GM12878 (cell line): ENCODE measurements around the gene PCGF1. TPM values are rescaled to one million over a fixed set of nuclear protein-coding genes. Genes with fewer than 3 reads are reported as not detected.

Experiments
- ATAC-seq: fragments of 200-7000 bp; cut with Tn5 transposase; 3 replicates; pipeline ENCODE4 v1.9.1; 2020; ENCODE audit warnings: mild to moderate bottlenecking, moderate library complexity
- BruUV-seq: library from RNA; stranded (reverse); fragments of 400-500 nt; replicated peaks from 2 replicates; lab custom pipeline; 2021; lab: Mats Ljungman, UMichigan
- CTCF ChIA-PET: fragments of 300-600 bp; sonication (Branson Sonifier 250); formaldehyde crosslinking; extraction: SDS; loops from one replicate; lab custom pipeline; 2021; ENCODE audit warnings: inconsistent platforms; lab: Yijun Ruan, JAX
- POLR2A ChIA-PET: fragments of 350-600 bp; formaldehyde crosslinking; extraction: SDS; loops from one replicate; lab custom pipeline; 2021; ENCODE audit warnings: inconsistent platforms; lab: Charles Lee
- RAD21 ChIA-PET: fragments of 300-600 bp; sonication (Branson Sonifier 250); formaldehyde crosslinking; loops from one replicate; lab custom pipeline; 2023; ENCODE audit warnings: antibody characterized with exemption; ENCODE audit not compliant: unreplicated experiment; lab: Charles Lee
- SMC1A ChIA-PET: fragments of 300-600 bp; sonication (Branson Sonifier 250); formaldehyde crosslinking; loops from one replicate; lab custom pipeline; 2023; ENCODE audit not compliant: unreplicated experiment, uncharacterized antibody; lab: Charles Lee
- DNase-seq: peaks from one replicate; pipeline ENCODE4 v3.0.0-alpha.2; 2011; ENCODE audit warnings: low read depth, low spot score
- FAIRE-seq: peaks from 3 replicates; lab custom pipeline; 2011; peaks lifted over from hg19 to GRCh38; lab: Jason Lieb, UNC
- H2AFZ ChIP-seq: 2 replicates; pipeline ENCODE4 v1.6.0; 2011; ENCODE audit warnings: low read depth, low read length, control low read depth; ENCODE audit not compliant: control insufficient read depth
- H3K27ac ChIP-seq: 2 replicates; pipeline ENCODE4 v1.5.1; 2011; ENCODE audit warnings: control low read depth; ENCODE audit not compliant: control insufficient read depth, insufficient read depth
- H3K27me3 ChIP-seq, 2 experiments: replicated peaks in 1 of 2; 2 replicates each; pipeline versions ENCODE4 v1.6.0 to v1.6.1; 2011; ENCODE audit warnings: low read length in 1 of 2; ENCODE audit not compliant: control insufficient read depth in 2 of 2, insufficient read depth in 2 of 2
- H3K36me3 ChIP-seq, 2 experiments: 2 replicates each; pipeline ENCODE4 v1.5.1; 2011; ENCODE audit warnings: low read length in 1 of 2; ENCODE audit not compliant: control insufficient read depth in 2 of 2, insufficient read depth in 2 of 2
- H3K4me1 ChIP-seq: 2 replicates; pipeline ENCODE4 v1.6.1; 2011; ENCODE audit warnings: mild to moderate bottlenecking, low read length, moderate library complexity, mixed read lengths; ENCODE audit not compliant: control insufficient read depth, insufficient read depth
- H3K4me2 ChIP-seq: 2 replicates; pipeline ENCODE4 v1.6.0; 2011; ENCODE audit warnings: control low read depth; ENCODE audit not compliant: control insufficient read depth, insufficient read depth
- H3K4me3 ChIP-seq: fragments of 200-600 bp; sonication (generic); 2 replicates; pipeline ENCODE4 v1.5.1; 2016
- H3K79me2 ChIP-seq: 2 replicates; pipeline ENCODE4 v1.6.0; 2011; ENCODE audit warnings: low read length; ENCODE audit not compliant: control insufficient read depth, insufficient read depth
- H3K9ac ChIP-seq: 2 replicates; pipeline ENCODE4 v1.8.0; 2011; ENCODE audit warnings: low read length, control low read depth, mixed read lengths; ENCODE audit not compliant: control insufficient read depth, insufficient read depth
- H3K9me3 ChIP-seq: replicated peaks from 3 replicates; pipeline ENCODE4 v1.5.1; 2011; ENCODE audit warnings: mild to moderate bottlenecking, low read length; ENCODE audit not compliant: control insufficient read depth, insufficient read depth
- H4K20me1 ChIP-seq: 2 replicates; pipeline ENCODE4 v1.6.0; 2011; ENCODE audit not compliant: control insufficient read depth, insufficient read depth
- BHLHE40 ChIP-seq, 2 experiments: fragments of 450-650 bp in 1 of 2; IDR thresholded peaks; 2 replicates each; pipeline ENCODE4 v1.6.1; 2011 to 2017; ENCODE audit warnings: low read depth in 2 of 2, borderline replicate concordance in 1 of 2, improper control_type of control experiment in 1 of 2, low read length in 1 of 2, mild to moderate bottlenecking in 1 of 2
- POLR2AphosphoS5 ChIP-seq: IDR thresholded peaks from 2 replicates; pipeline ENCODE4 v1.6.1; 2011; ENCODE audit warnings: mild to moderate bottlenecking, low read length, inconsistent platforms
- WGBS: methylation state at CpG from one replicate; pipeline ENCODE4 v1.1.6; 2016; ENCODE audit warnings: low lambda C conversion rate; ENCODE audit not compliant: insufficient replicate concordance, insufficient coverage; ENCODE audit errors: missing lambda C conversion rate; 5-methylcytosine and 5-hydroxymethylcytosine counted together
- in situ Hi-C: fragments of 300-500 bp; cut with MboI; formaldehyde crosslinking; loops from 9 replicates; pipeline ENCODE4 v1.14.3; 2018; ENCODE audit warnings: mixed read lengths
- intact Hi-C: fragments of 100-400 bp; cut with micrococcal nuclease; formaldehyde crosslinking; loops from one replicate; pipeline ENCODE4 v1.14.2; 2022; ENCODE audit not compliant: unreplicated experiment
- polyA plus RNA-seq, 11 experiments: library from polyadenylated mRNA; depleted of rRNA in 4 of 11; unstranded in 6 of 11; stranded (reverse) in 5 of 11; fragments of >200 nt; fragmentation: Nextera tagmentation in 4 of 11; fragmentation: Illumina TruSeq in 1 of 11; extraction: Ambion mirVana in 4 of 11; extraction: Trizol in 1 of 11; gene quantifications; 1 replicate in 1 of 11; 2 replicates in 10 of 11; pipeline versions ENCODE4 v1.2.1 to v1.2.3, GENCODE V29; 2011 to 2016; ENCODE audit warnings: inconsistent platforms in 2 of 11, missing spikeins in 2 of 11, low read depth in 1 of 11
- total RNA-seq, 4 experiments: library from RNA; depleted of rRNA in 3 of 4; stranded (reverse); fragments of >200 nt in 3 of 4; fragmentation: Illumina TruSeq in 1 of 4; extraction: Trizol in 1 of 4; gene quantifications; 2 replicates each; pipeline versions ENCODE4 v1.2.1 to v1.2.3, GENCODE V29; 2013 to 2021

PCGF1 gene
- total and polyA plus RNA-seq, 10 of the 15 experiments (the other 5 are each of a cell fraction or from before 2014, with no cell fraction given), result 23.1 to 50.8 (median 27.4) TPM

DNA sequence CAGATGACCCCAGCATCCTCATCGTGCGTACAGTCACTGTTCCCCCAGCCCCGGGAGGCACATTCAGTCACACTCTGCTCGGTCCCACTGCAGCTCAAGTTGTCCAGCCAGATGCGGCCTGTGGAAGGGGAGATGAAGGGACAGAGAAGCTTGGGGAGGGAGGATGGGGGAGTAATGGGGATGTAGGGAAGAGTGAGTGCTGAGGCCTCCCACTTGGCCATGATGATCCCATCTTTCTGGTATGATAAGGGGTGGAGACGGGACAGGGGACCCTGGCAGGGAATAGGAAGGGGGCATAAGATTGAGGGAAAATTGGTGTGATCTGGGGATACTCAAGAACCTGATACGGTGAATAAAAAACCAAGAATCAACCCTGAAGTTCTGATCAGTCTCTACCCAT is 42.7 kb upstream of the PCGF1 start:
- intact Hi-C loops, result no loop called here
- ATAC-seq, result no peak
- no peak for DNase-seq
- peak overlapping the region; percentile 1; the same call in 1 of the 2 replicates for H3K27ac ChIP-seq
- no peaks in the 10 kb centered on the region; the same call in 2 of the 3 replicates for H3K9me3 ChIP-seq
- 72% methylated on average over 7 of the region's 7 CpGs for WGBS
- in situ Hi-C loops, result no loop called here
- H3K4me2 ChIP-seq, result peak overlapping the region; percentile 95
- H3K4me1 ChIP-seq, result peaks cover 33% of the 10 kb centered on the region
- ChIA-PET RAD21 (interaction anchor here (0.6 to 8.6 kb wide), 9 partner anchors 14 to 92 kb away, joined by 3 to 96 read pairs (median 8); partner anchors contain the start of genes AUP1, HTRA2 and WBP1), SMC1A (interaction anchor here (0.6 to 6.8 kb wide), 11 partner anchors 8 to 67 kb away, joined by 3 to 106 read pairs (median 13); partner anchors contain the start of genes AUP1, CCDC142, HTRA2 and PCGF1), CTCF (interaction anchor here (0.8 to 14.3 kb wide), 8 partner anchors 8 to 36 kb away, joined by 3 to 115 read pairs (median 9); partner anchors contain the start of genes AUP1, DQX1 and HTRA2), POLR2A (interaction anchor here (0.9 to 17.8 kb wide), 6 partner anchors 19 to 94 kb away, joined by 4 to 441 read pairs (median 6); partner anchors contain the start of genes AUP1, CCDC142, HTRA2 and PCGF1)
- peaks cover 79% of the 10 kb centered on the region for H3K79me2 ChIP-seq
- peak overlapping the region; percentile 95 for H3K4me3 ChIP-seq
- H3K36me3 ChIP-seq, result no peaks in the 10 kb centered on the region; a peak in 1 of 4 replicates
- H4K20me1 ChIP-seq, result no peaks in the 10 kb centered on the region
- FAIRE-seq, result no peak
- peak overlapping the region; percentile 82 for H3K9ac ChIP-seq
- no peak overlapping the region for H2AFZ ChIP-seq
- TF ChIP-seq BHLHE40 (IDR thresholded peaks at IDR 0.05; ENCODE audit: borderline replicate concordance in 1 of 2, low read depth in 2 of 2, low read length in 1 of 2) (no peak), POLR2AphosphoS5 (peak; percentile 22; the same call in 1 of the 2 replicates)
- no TSS peak for BruUV-seq
- no peaks in the 10 kb centered on the region for H3K27me3 ChIP-seq
